Astrocyte of the spinal cord (primary cell): ENCODE results near the gene MATK.

Experiments
- DNase-seq: peaks from one replicate; pipeline ENCODE4 v3.0.0; 2011; ENCODE audit warnings: low read depth, low spot score
- H3K4me3 ChIP-seq: 2 replicates; pipeline ENCODE4 v1.5.1; 2011; ENCODE audit warnings: low read depth, mild to moderate bottlenecking, low read length, moderate library complexity
- CTCF ChIP-seq: IDR thresholded peaks from 2 replicates; pipeline ENCODE4 v1.5.1; 2012; ENCODE audit warnings: low read depth, mild to moderate bottlenecking, low read length, inconsistent platforms
- in situ Hi-C: cut with HindIII; loops from 2 replicates; pipeline ENCODE4 v1.10.0; 2017; ENCODE audit warnings: low sequenced_read_pairs

The MATK gene

GRCh38 chr19:3732108-3732507 is 54.1 kb downstream of the MATK start:
- H3K4me3 ChIP-seq = no peak overlapping the region
- DNase-seq = no peak
- in situ Hi-C loops = no loop called here
- no peak for TF ChIP-seq CTCF

- DNase-seq = no peak
- no peak overlapping the region for H3K4me3 ChIP-seq
- TF ChIP-seq CTCF = no peak
- in situ Hi-C loops = no loop called here
Observed at GRCh38 chr19:3730457-3730958, 55.7 kb downstream of the MATK start.
